CD4-positive, alpha-beta T cell treated with Interleukin-10 for 1 hour (primary cell): Measurements from ENCODE around the gene PARP1.
"Not testable (repeated sequence)": the region's sequence is repeated elsewhere in the genome, so short reads cannot be mapped to it uniquely, and the experiment has no call there.

Experiments used
- DNase-seq: peaks from one replicate; pipeline ENCODE4 v3.0.0-alpha.2; 2020

Gene PARP1

DNA sequence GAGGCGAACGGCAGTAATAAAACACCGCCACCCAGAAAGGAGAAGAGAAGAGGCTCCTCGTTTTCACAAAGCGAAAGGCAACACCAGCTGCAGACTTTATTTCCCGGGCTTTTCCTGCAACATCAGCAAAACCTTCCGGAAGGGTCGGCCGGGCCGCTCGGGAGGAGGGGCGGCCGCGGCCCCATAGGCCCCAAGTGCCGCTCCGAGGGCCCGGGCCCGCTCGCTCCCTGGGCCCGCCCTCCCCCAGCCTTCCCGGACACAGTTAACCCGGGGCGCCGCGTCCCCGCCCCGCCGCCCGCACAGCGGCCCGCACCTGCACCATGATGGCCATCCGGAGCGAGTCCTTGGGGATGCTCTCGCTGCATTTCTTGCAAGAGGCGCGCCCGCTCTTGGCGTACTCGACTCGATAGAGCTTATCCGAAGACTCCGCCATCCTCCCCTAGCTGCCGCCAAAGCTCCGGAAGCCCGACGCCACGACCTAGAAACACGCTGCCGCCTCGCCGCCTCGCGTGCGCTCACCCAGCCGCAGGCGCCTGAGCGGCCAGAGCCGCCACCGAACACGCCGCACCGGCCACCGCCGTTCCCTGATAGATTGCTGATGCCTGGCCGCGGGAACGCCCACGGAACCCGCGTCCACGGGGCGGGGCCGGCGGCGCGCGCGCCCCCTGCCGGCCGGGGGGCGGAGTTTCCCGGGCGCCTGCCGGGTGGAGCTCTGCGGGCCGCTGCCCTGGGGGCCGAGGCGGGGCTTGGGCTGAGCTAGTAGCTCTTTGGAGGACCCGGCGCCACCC lies at the start of gene PARP1:
Gene PARP1 (minus strand): TSS at position 597 of the 788 bp plus-strand sequence. CDS start 164 bp downstream, at position 433.
- DNase-seq = peak; percentile 93

GRCh38 chr1:226457307-226457712 lies 49.4 kb upstream of the PARP1 start:
- peak; percentile 62 for DNase-seq

DNA sequence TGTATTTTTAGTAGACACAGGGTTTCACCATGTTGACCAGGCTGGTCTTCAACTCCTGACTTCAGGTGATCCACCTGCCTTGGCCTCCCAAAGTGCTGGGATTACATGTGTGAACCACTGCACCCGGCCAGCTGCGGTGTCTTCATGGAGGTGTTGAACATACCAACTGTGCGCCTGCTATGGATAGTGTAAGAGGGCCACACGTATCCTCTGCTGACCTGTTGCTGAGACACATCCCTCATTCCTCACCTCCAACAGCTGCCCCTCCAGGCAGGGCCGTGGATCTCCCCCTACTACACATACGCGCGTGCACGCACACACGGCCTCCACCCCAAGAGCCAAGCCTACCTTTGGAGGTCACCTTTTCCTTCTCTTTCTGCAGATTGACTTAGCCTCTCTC lies 48.0 kb upstream of the PARP1 start:
- no peak for DNase-seq

DNA sequence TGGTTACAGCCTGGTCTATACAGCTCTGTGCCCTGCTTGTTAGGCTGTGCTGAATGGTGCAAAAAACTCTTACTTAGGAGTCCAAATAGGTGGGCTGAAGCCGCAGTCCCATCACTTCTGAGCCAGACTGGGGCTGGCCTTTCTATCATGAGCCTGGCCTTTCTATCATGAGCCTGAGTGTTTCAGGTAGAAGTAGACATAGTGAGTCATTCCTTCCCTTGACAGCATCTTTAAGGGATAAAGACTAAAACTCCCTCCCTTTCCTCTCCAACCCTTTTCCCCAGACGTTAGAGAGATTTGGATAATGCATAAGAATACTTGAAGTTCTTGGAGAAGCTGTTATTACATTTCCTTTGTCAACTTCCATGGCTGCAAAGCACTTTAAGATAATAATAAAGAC lies 46.5 kb upstream of the PARP1 start:
- no peak for DNase-seq

DNA sequence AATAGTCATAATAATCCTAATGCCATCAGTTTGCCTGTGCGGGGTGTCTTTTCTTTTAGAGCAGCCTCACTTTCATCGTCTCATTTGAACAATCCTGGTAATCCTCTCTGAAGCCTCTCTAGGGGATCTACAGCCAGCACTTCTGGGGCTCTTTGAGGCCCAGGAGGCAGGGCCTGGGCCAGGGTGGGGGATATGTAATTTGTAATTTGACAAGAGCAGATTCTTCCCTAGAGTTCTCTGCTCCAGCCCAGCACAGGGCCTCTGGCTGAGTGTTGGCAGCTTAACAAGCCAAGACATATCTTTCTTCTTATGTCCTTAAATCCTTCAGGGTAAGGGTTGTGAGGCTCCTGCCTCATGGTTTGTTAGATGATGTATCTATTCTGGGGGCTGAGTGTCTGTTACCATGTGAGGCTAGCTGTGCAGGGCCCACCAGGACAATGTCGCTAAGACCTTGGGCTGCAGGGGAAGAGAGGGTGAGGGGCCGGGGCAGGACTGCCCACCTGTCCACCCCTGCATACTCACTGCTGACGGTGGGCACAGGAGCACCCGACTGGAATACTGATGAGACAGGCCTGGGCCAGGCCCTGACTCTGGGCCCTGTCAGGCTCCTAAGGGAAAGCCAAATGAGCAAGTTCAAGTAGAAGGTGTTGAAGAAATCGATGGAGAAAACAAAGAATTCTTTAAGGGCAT lies 45.3 kb upstream of the PARP1 start:
- no peak for DNase-seq

DNA sequence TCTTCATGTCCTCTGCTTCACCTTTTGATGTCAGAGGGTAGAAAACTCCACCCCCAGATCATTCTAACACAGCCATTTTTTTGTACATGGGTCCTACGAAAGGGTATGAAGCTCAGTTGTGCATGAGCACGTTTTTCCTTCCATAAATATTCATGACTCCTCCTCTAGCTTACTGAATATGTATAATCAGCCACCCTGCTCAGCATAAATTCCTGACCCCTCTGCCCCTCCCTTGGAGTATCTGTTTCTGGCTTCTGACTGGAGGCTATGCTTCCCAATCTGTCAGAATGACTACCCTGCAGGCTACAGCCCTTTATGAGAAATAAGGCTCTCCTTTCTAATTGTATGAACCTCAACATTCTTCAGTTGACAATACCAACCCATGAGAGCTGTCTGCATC lies 42.8 kb upstream of the PARP1 start:
- no peak for DNase-seq

- DNase-seq = no peak
Measured at GRCh38 chr1:226449823-226450222, 41.9 kb upstream of the PARP1 start.

- no peak for DNase-seq
Measured at GRCh38 chr1:226447932-226448665, 40.2 kb upstream of the PARP1 start.

DNA sequence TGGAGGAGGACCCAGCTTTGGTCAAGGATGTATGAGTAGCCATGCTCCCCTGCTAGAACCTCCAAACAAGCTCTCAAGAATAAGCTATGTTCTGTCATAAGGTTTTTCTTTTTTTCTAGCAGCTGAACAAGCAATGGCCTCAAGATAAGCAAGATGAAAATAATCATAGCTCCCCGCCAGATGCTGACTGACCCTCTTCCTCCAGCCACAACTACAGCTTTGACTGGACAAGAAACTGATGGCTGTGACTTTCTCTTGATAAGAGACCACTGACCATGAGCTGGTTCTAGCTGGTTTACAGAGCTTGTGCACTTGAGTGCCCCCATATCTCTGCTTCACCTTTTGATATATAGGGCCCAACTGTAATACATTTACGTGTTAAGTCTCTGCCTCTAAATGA lies 38.2 kb upstream of the PARP1 start:
- no peak for DNase-seq

DNA sequence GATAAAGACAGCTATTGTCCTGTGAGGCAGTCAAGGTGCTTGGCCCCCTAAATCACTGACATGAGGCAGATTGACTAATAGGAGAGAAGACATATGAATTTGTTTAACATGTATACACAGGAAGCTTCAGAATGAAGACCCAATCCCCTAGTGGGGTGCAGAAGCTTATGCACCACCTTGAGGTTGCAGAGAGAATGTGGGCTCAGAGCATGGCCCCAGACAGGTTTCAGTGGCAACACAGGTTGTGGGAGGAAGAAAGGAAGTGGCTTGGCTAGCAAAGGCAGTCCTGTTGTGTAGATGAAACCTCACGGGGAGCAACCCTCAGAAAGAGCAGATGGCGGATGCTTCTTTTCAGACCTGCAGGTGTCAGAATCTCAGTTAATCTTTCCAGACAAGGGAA lies 37.0 kb upstream of the PARP1 start:
- peak; percentile 72 for DNase-seq

DNA sequence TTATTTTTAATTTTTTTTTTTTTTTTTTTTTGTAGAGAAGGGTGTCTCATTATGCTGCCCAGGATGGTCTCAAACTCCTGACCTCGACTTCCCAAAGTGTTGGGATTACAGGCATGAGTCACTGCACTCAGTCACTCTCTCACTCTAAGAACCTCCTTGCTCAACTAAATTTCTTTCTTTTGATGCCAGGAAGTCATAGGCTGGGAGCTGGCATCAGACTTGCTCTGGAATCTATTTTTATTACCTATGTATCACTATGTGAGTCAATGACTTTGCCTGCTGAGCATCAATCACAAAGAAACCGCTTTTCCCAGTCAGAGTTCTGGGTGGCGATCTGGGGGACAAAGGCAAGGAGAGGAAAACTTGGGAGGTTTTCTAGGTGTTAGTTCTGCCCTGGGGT lies 35.5 kb upstream of the PARP1 start:
- no peak for DNase-seq

GRCh38 chr1:226443033-226443432 lies 35.1 kb upstream of the PARP1 start:
- no peak for DNase-seq

- no peak for DNase-seq
Measured at GRCh38 chr1:226441629-226442028, 33.7 kb upstream of the PARP1 start.

DNA sequence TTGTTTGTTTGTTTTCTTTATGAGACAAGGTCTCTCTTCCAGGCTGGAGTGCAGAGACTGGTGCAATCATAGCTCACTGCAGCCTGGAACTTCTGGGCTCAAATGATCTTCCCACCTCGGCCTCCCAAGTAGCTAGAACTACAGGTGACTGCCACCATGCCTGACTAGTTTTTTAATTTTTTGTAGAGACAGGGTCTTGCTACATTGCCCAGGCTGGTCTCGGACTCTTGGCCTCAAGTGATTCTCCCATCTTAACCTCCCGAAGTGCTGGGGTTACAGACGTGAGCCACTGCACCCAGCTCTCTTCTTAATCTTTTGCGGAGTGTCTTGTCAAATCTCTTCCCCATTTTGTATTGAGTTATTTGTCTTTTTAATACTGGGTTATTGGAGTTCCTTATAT lies 32.6 kb upstream of the PARP1 start:
- no peak for DNase-seq

GRCh38 chr1:226438007-226438406 lies 30.1 kb upstream of the PARP1 start:
- DNase-seq = peak; percentile 6

DNA sequence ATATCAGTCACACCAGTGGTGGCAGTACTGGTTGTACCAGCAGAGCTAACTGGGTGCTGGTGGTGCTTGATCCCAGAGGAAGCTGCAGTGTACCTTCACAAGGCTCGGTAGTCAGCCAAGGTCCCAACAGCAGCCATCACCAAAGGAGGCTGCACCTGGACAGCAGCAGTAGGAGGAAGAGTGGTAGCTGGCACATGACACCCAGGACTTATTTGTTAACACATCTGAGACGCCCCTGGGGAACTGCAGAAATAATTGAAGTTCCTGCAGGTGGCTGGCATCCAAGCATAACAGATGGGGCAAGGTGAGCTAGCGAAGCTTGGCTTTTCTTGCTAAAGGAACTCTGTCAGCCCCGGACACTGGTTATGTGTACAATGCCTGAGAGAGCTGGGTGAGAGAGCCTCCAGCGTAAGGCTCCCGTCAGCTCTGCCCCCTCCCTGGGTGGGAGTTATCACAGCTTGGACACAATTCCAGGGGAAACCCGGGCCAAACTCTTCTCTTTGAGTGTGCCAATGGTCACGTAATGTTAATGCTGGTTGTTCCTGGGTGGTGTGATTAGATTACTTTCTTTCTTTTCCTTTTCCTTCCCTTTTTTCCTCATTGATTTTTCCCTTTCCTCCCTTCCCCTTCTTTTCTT lies 29.1 kb upstream of the PARP1 start:
- no peak for DNase-seq

DNA sequence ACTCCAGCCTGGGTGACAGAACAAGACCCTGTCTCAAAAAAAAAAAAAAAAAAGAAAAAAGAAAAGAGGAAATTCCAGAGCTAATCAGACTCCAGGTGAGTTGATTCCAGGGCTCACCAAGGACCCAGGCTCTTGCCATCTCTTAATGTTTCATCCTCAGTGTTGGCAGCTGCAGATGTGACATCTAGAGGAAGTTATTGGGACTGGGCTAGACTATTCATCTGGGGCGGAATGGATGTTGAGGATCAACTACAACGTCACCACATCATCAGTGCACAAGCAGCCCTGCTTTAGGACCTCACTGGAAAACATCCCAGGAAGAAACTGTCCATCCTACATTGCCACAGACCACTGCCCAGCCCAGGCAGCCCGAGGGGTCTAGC lies 28.6 kb upstream of the PARP1 start:
- no peak for DNase-seq

DNA sequence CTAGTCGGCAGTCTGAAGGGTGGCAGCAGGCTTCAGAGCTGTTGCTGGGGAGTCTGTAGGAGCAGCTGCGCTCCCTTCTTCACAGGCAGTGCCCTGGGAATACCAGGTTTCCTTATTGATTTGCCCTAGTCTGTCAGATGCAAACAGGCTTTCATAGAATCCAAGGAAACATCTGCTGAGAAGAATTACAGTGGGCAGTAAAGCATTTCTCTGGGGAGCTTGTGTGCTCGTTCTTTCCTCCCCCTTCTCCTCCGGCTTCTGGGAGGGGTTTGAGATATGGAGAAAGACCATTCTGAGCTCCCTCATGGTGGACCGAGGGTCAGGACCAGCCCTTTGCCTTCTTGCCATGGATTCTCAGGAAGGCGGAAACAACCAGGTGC lies 25.4 kb upstream of the PARP1 start:
- no peak for DNase-seq

DNA sequence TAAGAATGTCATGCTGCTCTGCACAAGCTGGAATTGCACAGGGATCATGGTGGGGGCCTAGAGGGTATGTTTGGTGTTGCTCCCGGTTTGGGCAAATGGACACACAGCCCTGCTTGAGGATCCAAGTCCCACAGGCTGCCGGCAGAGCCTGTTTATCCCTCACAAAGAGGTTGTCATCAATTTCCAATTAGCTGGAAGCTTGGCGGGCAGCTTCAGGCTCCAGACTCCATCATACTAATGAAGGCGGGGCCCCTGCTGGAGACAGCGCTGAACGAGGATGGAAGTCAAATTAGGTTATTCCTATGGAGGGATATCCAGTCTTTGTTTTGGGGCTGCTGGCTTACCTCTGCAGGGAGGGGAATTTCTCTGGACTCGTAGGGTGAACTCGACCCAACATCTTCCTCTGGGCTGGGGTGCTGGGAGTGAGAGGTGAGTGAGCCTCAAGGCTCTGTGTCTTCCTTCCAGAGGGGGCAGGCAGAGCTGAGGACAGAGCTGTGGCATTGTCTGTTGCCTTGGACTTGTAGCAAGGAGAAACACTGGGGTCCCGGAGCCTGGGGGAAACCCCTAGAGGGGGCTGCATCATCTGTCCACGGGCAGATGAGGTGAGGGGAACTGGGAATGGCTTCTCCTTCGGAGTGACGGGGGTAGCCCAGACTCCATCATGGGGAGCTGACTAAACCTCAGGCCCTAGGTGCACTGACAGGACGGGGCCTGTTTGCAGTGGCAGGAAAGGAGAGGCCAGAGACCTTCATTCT lies 24.9 kb upstream of the PARP1 start:
- DNase-seq = no peak

DNA sequence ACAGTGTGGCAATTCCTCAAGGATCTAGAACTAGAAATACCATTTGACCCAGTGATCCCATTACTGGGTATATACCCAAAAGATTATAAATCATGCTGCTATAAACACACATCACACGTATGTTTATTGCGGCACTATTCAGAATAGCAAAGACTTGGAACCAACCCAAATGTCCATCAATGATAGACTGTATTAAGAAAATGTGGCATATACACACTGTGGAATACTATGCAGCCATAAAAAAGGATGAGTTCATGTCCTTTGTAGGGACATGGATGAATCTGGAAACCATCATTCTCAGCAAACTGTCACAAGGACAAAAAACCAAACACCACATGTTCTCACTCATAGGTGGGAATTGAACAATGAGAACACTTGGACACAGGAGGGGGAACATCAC lies 24.0 kb upstream of the PARP1 start:
- DNase-seq = not testable (repeated sequence)

GRCh38 chr1:226429858-226430715 lies 22.2 kb upstream of the PARP1 start:
- DNase-seq = no peak
